Measurements from ENCODE around the gene PERM1.

Gene PERM1

GRCh38 chr1:930633-931138 is 51.2 kb downstream of the PERM1 start:
- no peak for DNase-seq

- no peak for DNase-seq
Measured at GRCh38 chr1:929712-930632, 51.9 kb downstream of the PERM1 start.

DNA sequence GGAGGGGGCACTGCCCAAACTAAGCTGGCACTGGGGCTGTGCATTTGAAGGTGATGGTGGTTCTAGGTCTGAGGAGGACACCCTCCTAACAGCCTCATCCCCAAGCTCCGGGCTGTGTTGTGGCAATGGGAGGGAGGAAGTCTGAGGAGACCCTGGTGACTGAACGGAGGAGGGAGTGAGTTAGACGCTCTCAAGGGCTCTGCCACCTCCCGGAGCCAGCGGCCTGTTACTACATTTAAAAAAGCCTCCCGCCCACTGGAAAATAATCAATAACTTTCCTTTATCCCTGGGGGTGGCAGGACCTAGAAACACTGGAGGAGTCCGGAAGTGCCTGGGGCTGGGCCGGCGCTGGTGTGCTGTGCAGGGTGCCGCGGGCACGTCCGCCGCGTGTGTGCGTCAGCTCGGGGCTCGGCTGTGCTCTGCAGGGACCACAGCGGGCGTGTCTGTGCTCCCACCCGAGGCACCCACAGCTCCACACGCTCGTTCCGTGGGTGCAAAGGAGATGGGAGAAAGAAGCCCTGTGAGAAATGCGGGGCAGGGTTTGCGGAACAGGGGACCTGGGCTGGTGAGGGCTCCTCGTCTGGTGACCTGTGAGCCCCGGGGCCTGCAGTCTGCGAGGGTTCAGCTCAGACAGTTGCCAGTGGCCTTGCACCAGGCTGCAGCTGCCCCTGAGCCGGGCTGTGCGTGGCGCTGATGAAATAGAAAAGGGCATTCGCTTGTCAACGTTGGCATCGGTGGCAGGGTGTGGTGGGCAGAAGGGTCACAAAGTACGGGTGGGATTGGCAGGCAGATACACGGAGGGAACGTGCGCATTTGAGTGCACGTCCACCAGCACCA is 52.9 kb downstream of the PERM1 start:
- DNase-seq, result no peak

DNA sequence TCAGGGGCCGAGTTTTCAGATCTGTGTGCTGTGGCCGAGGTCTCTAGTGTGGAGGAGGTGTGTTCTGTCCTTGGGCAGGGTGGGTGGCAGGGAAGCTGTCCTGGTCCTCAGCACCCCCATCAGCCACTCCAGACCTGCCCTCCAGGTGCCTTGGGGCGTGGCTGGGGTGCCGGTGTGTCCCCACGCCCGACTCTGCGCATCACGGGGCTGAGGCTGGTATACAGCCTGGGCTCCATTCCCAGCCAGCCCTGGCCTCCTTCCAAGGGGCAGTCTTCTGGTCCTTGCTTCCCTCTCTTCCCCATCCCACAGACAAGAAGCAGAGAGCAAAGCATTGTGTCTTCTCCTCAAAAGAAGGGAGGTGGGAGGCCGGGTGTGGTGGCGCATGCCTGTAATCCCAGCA is 54.1 kb downstream of the PERM1 start:
- DNase-seq, result no peak

GRCh38 chr1:927234-927633 is 54.7 kb downstream of the PERM1 start:
- no peak for DNase-seq

DNA sequence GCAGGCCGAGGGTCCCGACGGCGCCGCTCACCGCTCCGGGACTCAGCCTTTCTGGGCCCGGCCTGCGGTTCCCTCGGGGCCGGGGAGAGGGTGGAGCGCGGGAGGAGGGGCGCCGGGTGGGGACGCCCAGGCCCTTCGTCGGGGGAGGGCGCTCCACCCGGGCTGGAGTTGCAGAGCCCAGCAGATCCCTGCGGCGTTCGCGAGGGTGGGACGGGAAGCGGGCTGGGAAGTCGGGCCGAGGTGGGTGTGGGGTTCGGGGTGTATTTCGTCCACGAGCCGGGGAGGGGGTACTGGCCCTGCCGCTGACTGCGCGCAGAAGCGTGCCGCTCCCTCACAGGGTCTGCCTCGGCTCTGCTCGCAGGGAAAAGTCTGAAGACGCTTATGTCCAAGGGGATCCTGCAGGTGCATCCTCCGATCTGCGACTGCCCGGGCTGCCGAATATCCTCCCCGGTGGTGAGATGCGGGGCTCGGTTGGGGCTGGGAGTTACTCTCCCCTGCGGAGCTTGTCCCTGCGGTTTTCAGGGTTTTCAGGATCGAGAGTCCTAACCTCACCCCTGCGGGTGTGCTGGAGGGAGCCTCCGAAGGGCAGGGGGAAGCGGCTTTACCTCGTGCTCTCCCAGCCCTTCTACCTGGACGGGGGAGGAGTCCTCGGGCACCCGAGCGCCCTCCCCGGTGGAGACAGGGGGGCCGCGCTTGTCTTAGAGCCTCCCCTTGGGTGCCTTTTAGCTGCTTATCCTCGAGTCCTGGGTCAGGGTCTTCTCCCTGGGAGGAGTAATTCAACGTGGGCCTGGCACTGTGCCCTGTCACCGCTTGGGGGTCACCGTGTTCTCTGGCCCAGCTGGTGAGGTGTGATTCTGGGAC is 56.1 kb downstream of the PERM1 start:
- peak in 1 of 2 experiments; percentile 40 for DNase-seq

Data from NCI-H1930 (cell line).